PC-3 (cell line): ENCODE measurements around the gene OR51I2. TPM values are rescaled to one million over a fixed set of nuclear protein-coding genes. Genes with fewer than 3 reads are reported as not detected.
A peak's percentile ranks its signal among the peaks of the same experiment; 100 is the strongest.

ENCODE experiments used
- ATAC-seq: fragments of 200-7000 bp; cut with Tn5 transposase; 2 replicates; pipeline ENCODE4 v1.9.1; 2020; ENCODE audit warnings: mild to moderate bottlenecking, moderate library complexity
- BruUV-seq: library from RNA; stranded (reverse); fragments of 400-500 nt; replicated peaks from 2 replicates; lab custom pipeline; 2021; lab: Mats Ljungman, UMichigan
- CTCF ChIA-PET: fragments of 300-600 bp; sonication (Branson Sonifier 250); formaldehyde crosslinking; loops from one replicate; lab custom pipeline; 2022; ENCODE audit warnings: antibody characterized with exemption; lab: Charles Lee
- POLR2A ChIA-PET: fragments of 300-600 bp; sonication (Branson Sonifier 250); formaldehyde crosslinking; loops from one replicate; lab custom pipeline; 2022; ENCODE audit warnings: antibody characterized with exemption; ENCODE audit not compliant: unreplicated experiment; lab: Charles Lee
- DNase-seq: peaks from one replicate; pipeline ENCODE4 v3.0.0-alpha.2; 2015
- H2AFZ ChIP-seq: fragments of 300-600 bp; sonication (generic); 2 replicates; pipeline ENCODE4 v1.6.0; 2016; ENCODE audit warnings: antibody characterized with exemption, low read length
- H3F3A ChIP-seq: fragments of 300-600 bp; sonication (generic); one replicate; pipeline ENCODE4 v1.6.0; 2017; ENCODE audit warnings: antibody characterized with exemption, low read length, control low read depth, mild to moderate bottlenecking; ENCODE audit not compliant: unreplicated experiment
- H3K27ac ChIP-seq: fragments of 300-600 bp; sonication (generic); 2 replicates; pipeline ENCODE4 v1.5.1; 2016; ENCODE audit warnings: mild to moderate bottlenecking, low read length
- H3K27me3 ChIP-seq: fragments of 300-600 bp; sonication (generic); 2 replicates; pipeline ENCODE4 v1.6.1; 2016; ENCODE audit warnings: low read length, mixed read lengths
- H3K36me3 ChIP-seq: fragments of 300-600 bp; sonication (generic); 2 replicates; pipeline ENCODE4 v1.6.1; 2016; ENCODE audit warnings: low read depth, mixed run types, low read length, mixed read lengths
- H3K4me1 ChIP-seq: fragments of 300-600 bp; sonication (generic); 2 replicates; pipeline ENCODE4 v1.5.1; 2016; ENCODE audit warnings: low read length; ENCODE audit not compliant: insufficient read depth
- H3K4me2 ChIP-seq: fragments of 300-600 bp; sonication (generic); 2 replicates; pipeline ENCODE4 v1.6.0; 2016; ENCODE audit warnings: low read length
- H3K4me3 ChIP-seq: fragments of 300-600 bp; sonication (generic); 2 replicates; pipeline ENCODE4 v1.5.1; 2016; ENCODE audit warnings: mild to moderate bottlenecking, low read length, mixed read lengths
- H3K79me2 ChIP-seq: fragments of 300-600 bp; sonication (generic); 2 replicates; pipeline ENCODE4 v1.6.1; 2017; ENCODE audit warnings: low read length, mixed read lengths
- H3K9ac ChIP-seq: fragments of 300-600 bp; sonication (generic); 2 replicates; pipeline ENCODE4 v1.6.0; 2016; ENCODE audit warnings: mild to moderate bottlenecking, low read length
- H3K9me2 ChIP-seq: fragments of 300-600 bp; sonication (generic); replicated peaks from 2 replicates; pipeline ENCODE4 v1.6.1; 2016; ENCODE audit warnings: mixed run types, low read length, mixed read lengths
- H3K9me3 ChIP-seq: fragments of 300-600 bp; sonication (generic); 2 replicates; pipeline ENCODE4 v1.6.1; 2016; ENCODE audit warnings: low read length, mixed read lengths
- H4K20me1 ChIP-seq: fragments of 300-600 bp; sonication (generic); 2 replicates; pipeline ENCODE4 v1.6.1; 2016; ENCODE audit warnings: low read length, mixed read lengths
- EZH2 ChIP-seq: fragments of 300-600 bp; sonication (generic); IDR thresholded peaks from one replicate; pipeline ENCODE4 v1.6.1; 2017; ENCODE audit warnings: antibody characterized with exemption, mild to moderate bottlenecking, low read length; ENCODE audit not compliant: unreplicated experiment
- EZH2phosphoT487 ChIP-seq: fragments of 300-600 bp; sonication (generic); IDR thresholded peaks from 2 replicates; pipeline ENCODE4 v1.6.1; 2018; ENCODE audit warnings: mild to moderate bottlenecking, antibody characterized with exemption, low read length, borderline replicate concordance
- intact Hi-C: fragments of 100-400 bp; cut with micrococcal nuclease; formaldehyde crosslinking; loops from 2 replicates; pipeline ENCODE4 v1.9.0; 2023
- total RNA-seq: library from RNA; depleted of rRNA; stranded (reverse); fragments of >200 nt; gene quantifications from 2 replicates; pipeline ENCODE4 v1.2.3, GENCODE V29; 2014
- TF ChIP-seq, protein P1 (sequence below): fragments of 300-600 bp; sonication (generic); conservative IDR thresholded peaks from 2 replicates; pipeline ENCODE4 v1.5.1; 2017; ENCODE audit warnings: antibody characterized with exemption, low read depth, mild to moderate bottlenecking, low read length

OR51I2 gene
- total RNA-seq, 1 experiment from 2014 or later, result not detected

DNA sequence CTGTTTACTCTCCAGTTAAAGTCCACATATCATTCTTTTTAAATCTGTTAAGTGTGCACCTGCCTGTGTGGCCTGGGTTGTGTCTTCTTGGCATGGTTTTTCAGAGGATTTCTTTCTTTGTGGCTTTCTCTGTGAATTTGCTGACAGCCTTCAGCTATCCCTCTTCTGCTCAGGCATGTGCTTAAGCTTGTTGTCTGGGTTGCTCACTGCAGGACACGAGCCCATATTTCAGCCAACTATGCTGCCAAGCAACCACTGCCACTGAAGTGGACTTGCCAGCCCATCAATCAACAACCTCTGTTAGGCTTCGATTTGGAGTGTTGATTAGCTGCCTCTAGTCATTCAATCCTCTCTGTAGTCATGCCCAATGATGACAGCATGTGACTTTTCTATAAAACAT, 18.4 kb downstream of the OR51I2 start:
- H3K9me3 ChIP-seq, result no peaks in the 10 kb centered on the region
- H3K4me3 ChIP-seq, result no peak overlapping the region
- H3K4me1 ChIP-seq, result no peaks in the 10 kb centered on the region
- no peaks in the 10 kb centered on the region for H3K9me2 ChIP-seq
- intact Hi-C loops, result no loop called here
- no peak overlapping the region for H3K4me2 ChIP-seq
- no peak overlapping the region for H2AFZ ChIP-seq
- no peaks in the 10 kb centered on the region for H3F3A ChIP-seq
- ChIA-PET CTCF (no interaction called here), POLR2A (no interaction called here)
- H3K27ac ChIP-seq, result no peak overlapping the region
- no peak for DNase-seq
- no peaks in the 10 kb centered on the region for H3K36me3 ChIP-seq
- H3K27me3 ChIP-seq, result peaks cover 4% of the 10 kb centered on the region; the same call in 1 of the 2 replicates
- BruUV-seq, result no TSS peak
- no peak for ATAC-seq
- H3K9ac ChIP-seq, result no peak overlapping the region
- H3K79me2 ChIP-seq, result no peaks in the 10 kb centered on the region
- no peaks in the 10 kb centered on the region for H4K20me1 ChIP-seq
- no peak for TF ChIP-seq EZH2
- TF ChIP-seq, protein P1, sequence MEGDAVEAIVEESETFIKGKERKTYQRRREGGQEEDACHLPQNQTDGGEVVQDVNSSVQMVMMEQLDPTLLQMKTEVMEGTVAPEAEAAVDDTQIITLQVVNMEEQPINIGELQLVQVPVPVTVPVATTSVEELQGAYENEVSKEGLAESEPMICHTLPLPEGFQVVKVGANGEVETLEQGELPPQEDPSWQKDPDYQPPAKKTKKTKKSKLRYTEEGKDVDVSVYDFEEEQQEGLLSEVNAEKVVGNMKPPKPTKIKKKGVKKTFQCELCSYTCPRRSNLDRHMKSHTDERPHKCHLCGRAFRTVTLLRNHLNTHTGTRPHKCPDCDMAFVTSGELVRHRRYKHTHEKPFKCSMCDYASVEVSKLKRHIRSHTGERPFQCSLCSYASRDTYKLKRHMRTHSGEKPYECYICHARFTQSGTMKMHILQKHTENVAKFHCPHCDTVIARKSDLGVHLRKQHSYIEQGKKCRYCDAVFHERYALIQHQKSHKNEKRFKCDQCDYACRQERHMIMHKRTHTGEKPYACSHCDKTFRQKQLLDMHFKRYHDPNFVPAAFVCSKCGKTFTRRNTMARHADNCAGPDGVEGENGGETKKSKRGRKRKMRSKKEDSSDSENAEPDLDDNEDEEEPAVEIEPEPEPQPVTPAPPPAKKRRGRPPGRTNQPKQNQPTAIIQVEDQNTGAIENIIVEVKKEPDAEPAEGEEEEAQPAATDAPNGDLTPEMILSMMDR, result no peak
- no peak for TF ChIP-seq EZH2phosphoT487

DNA sequence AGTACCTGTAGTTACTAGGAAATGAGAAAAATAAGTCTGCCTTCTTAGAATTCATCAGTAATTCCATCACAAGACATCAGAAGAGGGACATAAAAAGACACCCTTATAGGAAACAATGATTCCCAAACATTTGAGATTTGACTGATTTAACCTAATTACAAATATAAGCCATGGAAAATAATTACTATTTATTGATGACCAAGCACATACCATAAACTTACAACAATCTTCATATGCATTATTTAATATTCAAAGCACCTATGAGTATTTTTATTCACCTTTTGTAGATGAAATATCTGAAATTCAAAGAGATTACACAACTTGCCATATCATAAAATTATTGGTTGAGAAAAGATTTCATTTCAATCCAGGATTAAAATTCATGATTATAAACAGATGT, 24.8 kb downstream of the OR51I2 start:
- ATAC-seq (no peak), DNase-seq (no peak)
- H4K20me1 ChIP-seq, result no peaks in the 10 kb centered on the region
- no TSS peak for BruUV-seq
- no peak overlapping the region for H3K9ac ChIP-seq
- peaks cover 9% of the 10 kb centered on the region; the same call in 1 of the 2 replicates for H3K27me3 ChIP-seq
- no peak overlapping the region for H3K27ac ChIP-seq
- no peaks in the 10 kb centered on the region for H3F3A ChIP-seq
- CTCF ChIA-PET, result no interaction called here
- no peaks in the 10 kb centered on the region for H3K79me2 ChIP-seq
- intact Hi-C loops, result no loop called here
- no peak overlapping the region for H2AFZ ChIP-seq
- H3K9me2 ChIP-seq, result no peaks in the 10 kb centered on the region
- H3K9me3 ChIP-seq, result no peaks in the 10 kb centered on the region
- no peak overlapping the region for H3K4me3 ChIP-seq
- POLR2A ChIA-PET, result no interaction called here
- H3K4me1 ChIP-seq, result no peaks in the 10 kb centered on the region
- TF ChIP-seq EZH2phosphoT487 (no peak), EZH2 (no peak)
- TF ChIP-seq, protein P1, result no peak
- no peaks in the 10 kb centered on the region for H3K36me3 ChIP-seq
- no peak overlapping the region for H3K4me2 ChIP-seq

DNA sequence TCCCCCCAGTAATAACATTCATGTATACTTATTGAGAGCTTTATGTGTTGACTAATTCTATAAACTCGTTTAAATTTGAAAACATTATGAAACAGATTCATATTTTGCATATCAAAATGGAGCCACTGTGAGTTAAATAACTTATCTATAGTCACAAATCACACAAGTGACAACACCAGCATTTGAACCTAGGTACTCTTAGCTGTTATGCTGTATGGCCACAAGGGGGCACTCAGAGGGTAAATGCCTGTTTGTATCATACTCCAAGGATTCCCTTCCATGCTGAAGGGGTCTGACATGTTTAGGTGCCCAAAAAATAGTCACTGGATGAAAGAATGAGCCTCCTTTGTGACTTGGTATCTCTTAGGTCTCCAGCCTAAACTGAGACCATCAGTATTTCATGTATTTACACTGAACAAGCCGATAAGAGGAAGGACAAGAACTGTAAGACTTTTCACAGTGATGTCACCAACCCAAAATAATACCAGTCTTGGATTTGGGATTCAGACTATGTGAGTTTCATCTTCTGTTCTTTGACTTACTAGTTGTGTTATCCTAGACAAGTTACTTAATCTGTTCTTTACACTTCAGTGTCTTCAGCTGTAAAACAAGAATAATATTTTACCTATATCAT, 27.2 kb downstream of the OR51I2 start:
- CTCF ChIA-PET, result interaction anchor here (1.0 kb wide), 1 partner anchor 77 kb away, joined by 4 read pairs; no protein-coding TSS in a partner anchor
- no peak overlapping the region for H3K4me2 ChIP-seq
- H3K27me3 ChIP-seq, result peaks cover 9% of the 10 kb centered on the region; the same call in 1 of the 2 replicates
- no peaks in the 10 kb centered on the region for H3K36me3 ChIP-seq
- intact Hi-C loops, result loop anchor here (2.0 to 5.0 kb wide), 4 partner anchors 76 to 416 kb away; partner anchors contain the start of genes OR52E5 and OR52N2
- POLR2A ChIA-PET, result no interaction called here
- H3K27ac ChIP-seq, result no peak overlapping the region
- no peak overlapping the region for H2AFZ ChIP-seq
- no peaks in the 10 kb centered on the region for H3K79me2 ChIP-seq
- ATAC-seq (peak; percentile 77), DNase-seq (peak; percentile 63)
- no peaks in the 10 kb centered on the region for H3K9me2 ChIP-seq
- no peak overlapping the region for H3K4me3 ChIP-seq
- BruUV-seq, result no TSS peak
- H4K20me1 ChIP-seq, result no peaks in the 10 kb centered on the region
- no peaks in the 10 kb centered on the region for H3K4me1 ChIP-seq
- H3K9ac ChIP-seq, result no peak overlapping the region
- H3F3A ChIP-seq, result no peaks in the 10 kb centered on the region
- TF ChIP-seq, protein P1, result peak; percentile 85
- TF ChIP-seq EZH2, result no peak
- no peaks in the 10 kb centered on the region for H3K9me3 ChIP-seq
